HG02943 (cell line): ENCODE data around the gene PIGN.
"Not testable (repeated sequence)": the region's sequence is repeated elsewhere in the genome, so short reads cannot be mapped to it uniquely, and the experiment has no call there.

Experiments
- ATAC-seq: cut with Tn5 transposase; IDR thresholded peaks from one replicate; pipeline ENCODE4 v1.9.1; 2021; ENCODE audit warnings: mild to moderate bottlenecking, low read depth, moderate library complexity; ENCODE audit not compliant: unreplicated experiment

PIGN gene

DNA sequence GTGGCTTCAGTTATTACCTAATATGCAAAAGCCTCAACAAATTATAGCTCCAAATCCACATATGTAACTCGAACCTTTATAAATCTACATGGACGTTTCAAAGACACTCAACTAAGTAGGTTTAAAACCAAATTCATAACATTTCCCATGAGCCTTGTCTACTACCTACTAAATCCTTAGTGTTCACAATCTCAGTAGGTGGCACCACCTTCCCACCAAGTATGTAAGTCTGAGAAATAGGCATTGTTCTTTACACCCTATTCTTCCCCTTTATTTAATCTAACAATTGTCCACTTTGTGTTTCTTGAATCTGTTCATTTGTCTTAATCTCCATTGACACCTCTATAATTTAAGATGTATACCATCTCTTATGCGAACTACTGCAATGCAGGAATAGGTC is 4.6 kb downstream of the PIGN start:
- no peak for ATAC-seq

- ATAC-seq = no peak
Measured at GRCh38 chr18:62179213-62179612, 7.6 kb downstream of the PIGN start.

DNA sequence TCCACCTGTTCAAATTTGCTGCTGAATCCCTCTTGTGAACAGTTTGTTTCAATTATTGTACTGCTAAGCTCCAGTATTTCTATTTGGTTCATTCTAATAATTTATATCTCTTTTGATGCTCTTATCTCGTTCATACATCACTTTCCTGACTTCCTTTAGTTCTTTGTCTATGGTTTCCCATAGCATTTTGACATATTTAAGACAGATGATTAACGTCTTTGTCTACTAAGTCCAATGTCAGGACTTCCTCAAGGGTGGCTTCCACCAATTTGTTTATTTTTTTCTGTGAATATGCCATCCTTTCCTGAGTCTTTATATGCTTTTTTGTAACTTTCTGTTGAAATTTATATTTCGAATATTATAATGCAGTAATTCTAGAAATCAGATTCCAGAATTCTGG is 9.6 kb downstream of the PIGN start:
- ATAC-seq = no peak

DNA sequence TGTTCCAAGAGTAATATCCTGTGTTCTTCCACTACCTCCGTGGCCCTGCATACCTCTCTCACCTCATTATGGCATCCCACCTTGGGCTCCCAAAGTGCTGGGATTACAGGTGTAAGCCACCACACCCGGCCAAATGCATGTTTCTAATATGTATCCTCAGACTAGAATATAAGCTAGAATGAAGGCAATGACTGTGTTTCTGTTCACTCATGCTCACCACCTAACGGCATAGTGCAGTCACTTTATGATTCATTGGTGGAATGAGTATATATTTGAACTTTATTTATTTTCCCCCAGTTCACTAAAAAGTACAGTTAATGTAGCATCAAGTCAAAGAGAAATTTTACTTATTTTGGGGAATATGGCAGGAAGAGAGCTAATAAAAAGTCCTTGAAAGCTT is 11.3 kb downstream of the PIGN start:
- ATAC-seq = no peak

GRCh38 chr18:62172298-62172697 is 14.6 kb downstream of the PIGN start:
- ATAC-seq = no peak

DNA sequence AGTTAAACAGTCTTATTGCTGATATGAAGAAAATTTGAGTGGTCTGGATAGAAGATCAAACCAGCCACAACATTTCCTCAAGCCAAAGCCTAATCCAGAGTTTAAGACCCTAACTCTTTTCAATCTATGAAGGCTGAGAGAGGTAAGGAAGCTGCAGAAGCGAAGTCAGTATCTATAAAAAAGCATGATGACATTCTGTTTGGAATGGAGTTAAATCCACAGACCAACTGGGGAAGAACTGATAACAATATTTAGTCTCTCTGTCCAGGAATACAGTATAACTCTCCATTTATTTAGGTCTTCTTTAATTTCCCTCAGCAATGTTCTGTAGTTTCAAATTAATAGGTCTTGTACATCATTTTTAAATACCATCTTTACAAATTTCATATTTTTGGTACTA is 16.0 kb downstream of the PIGN start:
- ATAC-seq = no peak

- not testable (repeated sequence) for ATAC-seq
Measured at GRCh38 chr18:62166524-62166923, 20.3 kb downstream of the PIGN start.

- no peak for ATAC-seq
Measured at GRCh38 chr18:62165583-62165982, 21.3 kb downstream of the PIGN start.

- no peak for ATAC-seq
Measured at GRCh38 chr18:62164855-62165487, 21.9 kb downstream of the PIGN start.

GRCh38 chr18:62164310-62164709 is 22.5 kb downstream of the PIGN start:
- ATAC-seq = no peak

DNA sequence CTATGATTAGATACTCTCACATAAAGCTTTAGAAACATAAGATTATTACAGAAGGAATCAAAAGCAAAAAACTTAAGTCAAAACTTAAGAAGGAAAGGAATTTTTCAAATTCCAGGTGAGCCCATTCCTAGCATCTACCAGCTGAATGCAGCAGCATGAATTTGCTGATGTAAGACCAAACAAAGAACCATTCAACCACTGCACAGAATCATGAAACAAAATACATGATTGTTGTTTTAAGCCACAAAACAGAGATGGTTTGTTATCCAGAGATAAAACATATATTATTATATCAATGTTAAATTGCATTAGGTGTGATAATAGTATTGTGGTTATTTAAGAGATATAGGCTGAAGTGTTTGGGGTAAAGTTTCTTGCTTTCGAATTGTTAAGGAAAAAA is 29.0 kb downstream of the PIGN start:
- ATAC-seq = no peak

DNA sequence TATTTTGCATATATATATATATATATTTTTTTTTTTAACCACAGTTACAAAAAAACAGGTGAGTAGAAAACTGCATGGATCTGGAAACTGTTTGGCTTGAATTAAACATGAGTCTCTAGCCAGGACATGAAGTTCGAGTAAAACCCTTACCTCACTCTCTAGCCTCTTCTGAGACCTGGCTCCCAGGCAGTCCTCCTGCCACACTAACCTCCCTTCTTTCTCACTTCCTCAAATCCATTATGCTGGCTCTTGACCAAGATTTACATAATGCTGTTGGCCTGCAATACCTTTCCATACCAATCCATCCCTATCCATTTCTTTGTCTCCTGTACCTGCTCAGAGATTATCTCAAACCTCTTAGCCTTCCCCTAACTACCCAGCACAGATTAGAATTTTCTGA is 34.0 kb downstream of the PIGN start:
- no peak for ATAC-seq

GRCh38 chr18:62151068-62151771 is 35.6 kb downstream of the PIGN start:
- no peak for ATAC-seq

- no peak for ATAC-seq
Measured at GRCh38 chr18:62144338-62144737, 42.5 kb downstream of the PIGN start.

DNA sequence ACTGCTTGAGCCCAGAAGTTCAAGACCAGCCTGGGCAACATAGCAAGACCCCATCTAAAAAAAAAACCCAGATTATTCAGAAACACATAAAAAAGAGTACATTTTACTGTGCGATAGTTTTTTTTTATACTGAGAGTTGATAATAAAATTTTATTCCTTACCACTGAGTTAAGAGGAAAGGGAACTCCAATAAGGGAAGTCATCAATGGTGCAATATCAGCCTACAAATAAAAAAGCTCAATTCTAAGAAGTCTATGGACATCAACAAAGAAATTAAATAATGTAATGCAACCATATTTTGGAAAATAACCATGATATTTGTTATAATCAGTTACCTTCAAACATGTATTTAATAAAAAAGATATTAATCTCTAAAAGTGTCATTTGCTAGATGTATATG is 46.6 kb downstream of the PIGN start:
- no peak for ATAC-seq

- ATAC-seq = no peak
Measured at GRCh38 chr18:62138461-62139235, 48.2 kb downstream of the PIGN start.

GRCh38 chr18:62131301-62131909 is 55.5 kb downstream of the PIGN start:
- ATAC-seq = peak; percentile 57

DNA sequence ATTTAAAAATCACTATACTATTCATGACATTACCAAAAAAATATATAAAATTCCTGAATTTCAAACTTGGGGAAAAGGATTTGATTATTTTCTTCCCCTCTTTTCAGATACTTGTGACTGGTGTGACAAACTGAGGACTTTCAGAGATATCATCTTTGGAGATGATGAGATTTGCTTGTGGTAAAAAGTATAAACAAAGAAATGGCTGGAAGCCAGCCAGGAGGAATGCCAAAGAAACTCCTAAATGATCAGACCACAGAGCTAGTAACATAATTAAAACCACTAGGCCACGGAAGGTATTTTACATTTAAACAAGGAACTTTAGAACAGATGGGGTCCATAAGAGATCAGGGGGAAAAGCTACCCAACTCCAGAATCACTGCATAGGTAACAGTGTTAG is 58.7 kb downstream of the PIGN start:
- ATAC-seq = no peak

GRCh38 chr18:62126737-62127136 is 60.1 kb downstream of the PIGN start:
- no peak for ATAC-seq

- no peak for ATAC-seq
Measured at GRCh38 chr18:62125702-62126101, 61.2 kb downstream of the PIGN start.

DNA sequence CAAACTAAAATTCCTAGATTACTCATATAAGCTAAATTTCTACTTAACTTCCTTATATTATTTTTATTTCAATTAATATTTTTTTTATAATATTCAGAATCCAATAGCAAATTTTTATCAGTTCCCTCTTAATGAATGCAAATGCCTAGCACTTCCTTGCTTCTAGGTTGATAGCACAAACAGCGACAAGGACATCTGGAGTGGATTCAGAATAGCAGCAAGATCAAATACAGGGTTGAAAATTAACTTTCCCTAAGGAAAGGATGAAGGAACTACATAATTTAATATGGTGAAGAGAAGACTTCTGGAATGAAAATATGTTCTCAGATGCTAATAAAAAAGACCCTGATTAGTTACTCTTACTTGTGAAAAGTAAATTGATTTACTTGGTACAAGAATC is 64.5 kb downstream of the PIGN start:
- no peak for ATAC-seq
